Neutrophil (primary cell): ENCODE data around the gene B3GNT3.

Source experiments
- H3K27ac ChIP-seq: fragments of 200-600 bp; sonication (generic); 2 replicates; pipeline ENCODE4 v1.5.1; 2016; ENCODE audit warnings: mild to moderate bottlenecking, moderate library complexity
- H3K27me3 ChIP-seq: fragments of 200-600 bp; sonication (generic); 2 replicates; pipeline ENCODE4 v1.6.0; 2016; ENCODE audit warnings: mild to moderate bottlenecking
- H3K36me3 ChIP-seq: fragments of 200-600 bp; sonication (generic); 2 replicates; pipeline ENCODE4 v1.5.1; 2017
- H3K4me1 ChIP-seq, 2 experiments: fragments of 200-600 bp in 1 of 2; sonication (generic) in 1 of 2; 1 replicate in 1 of 2; 2 replicates in 1 of 2; pipeline versions ENCODE4 v1.5.1 to v1.6.1; 2013 to 2016; ENCODE audit warnings: low read depth in 1 of 2, low read length in 1 of 2, mild to moderate bottlenecking in 1 of 2, moderate library complexity in 1 of 2; ENCODE audit not compliant: control insufficient read depth in 1 of 2, insufficient read depth in 1 of 2
- H3K4me3 ChIP-seq, 2 experiments: fragments of 200-600 bp in 1 of 2; sonication (generic) in 1 of 2; 1 replicate in 1 of 2; 2 replicates in 1 of 2; pipeline ENCODE4 v1.5.1; 2013 to 2016; ENCODE audit warnings: low read depth in 1 of 2, low read length in 1 of 2, mild to moderate bottlenecking in 1 of 2, moderate library complexity in 1 of 2
- H3K9me3 ChIP-seq: fragments of 200-600 bp; sonication (generic); 2 replicates; pipeline ENCODE4 v1.5.1; 2016
- CTCF ChIP-seq: fragments of 200-600 bp; sonication (generic); IDR thresholded peaks from 2 replicates; pipeline ENCODE4 v1.5.1; 2016; ENCODE audit warnings: antibody characterized with exemption

The B3GNT3 gene

GRCh38 chr19:17803264-17803896, 8.4 kb downstream of the B3GNT3 start:
- peaks cover 65% of the 10 kb centered on the region for H3K27me3 ChIP-seq
- peak overlapping the region; percentile 69 for H3K27ac ChIP-seq
- H3K36me3 ChIP-seq, result no peaks in the 10 kb centered on the region
- no peaks in the 10 kb centered on the region for H3K9me3 ChIP-seq
- TF ChIP-seq CTCF, result no peak
- H3K4me3 ChIP-seq, result peak overlapping the region; percentile 17 to 27
- H3K4me1 ChIP-seq, result peaks cover 11 to 12% of the 10 kb centered on the region in 2 experiments

GRCh38 chr19:17805427-17805826, 10.5 kb downstream of the B3GNT3 start:
- Histone ChIP-seq H3K4me3 (no peak overlapping the region), H3K27ac (no peak overlapping the region), H3K4me1 (peaks cover 11 to 12% of the 10 kb centered on the region in 2 experiments), H3K9me3 (no peaks in the 10 kb centered on the region), H3K27me3 (peaks cover 69% of the 10 kb centered on the region), H3K36me3 (no peaks in the 10 kb centered on the region)
- TF ChIP-seq CTCF, result no peak

- H3K4me1 ChIP-seq, result peaks cover 11 to 12% of the 10 kb centered on the region in 2 experiments
- H3K4me3 ChIP-seq, result no peak overlapping the region
- H3K9me3 ChIP-seq, result no peaks in the 10 kb centered on the region
- H3K27me3 ChIP-seq, result peaks cover 53% of the 10 kb centered on the region
- no peaks in the 10 kb centered on the region for H3K36me3 ChIP-seq
- no peak for TF ChIP-seq CTCF
- no peak overlapping the region for H3K27ac ChIP-seq
Measured at GRCh38 chr19:17806945-17807344, 12.0 kb downstream of the B3GNT3 start.

GRCh38 chr19:17807731-17808316, 12.9 kb downstream of the B3GNT3 start:
- Histone ChIP-seq H3K27ac (no peak overlapping the region), H3K4me3 (no peak overlapping the region), H3K36me3 (no peaks in the 10 kb centered on the region), H3K4me1 (peaks cover 10 to 11% of the 10 kb centered on the region in 2 experiments), H3K9me3 (no peaks in the 10 kb centered on the region), H3K27me3 (peaks cover 45% of the 10 kb centered on the region)
- no peak for TF ChIP-seq CTCF

GRCh38 chr19:17811103-17811502, 16.2 kb downstream of the B3GNT3 start:
- H3K27me3 ChIP-seq, result peaks cover 35% of the 10 kb centered on the region
- H3K27ac ChIP-seq, result no peak overlapping the region
- no peak for TF ChIP-seq CTCF

More at GRCh38 chr19:17811103-17811502, 16.2 kb downstream of the B3GNT3 start:
- Histone ChIP-seq H3K36me3 (no peaks in the 10 kb centered on the region), H3K4me3 (no peak overlapping the region), H3K9me3 (no peaks in the 10 kb centered on the region), H3K4me1 (no peaks in the 10 kb centered on the region)
